ENCODE results near the gene PRRG4.
"Not testable (repeated sequence)": the region's sequence is repeated elsewhere in the genome, so short reads cannot be mapped to it uniquely, and the experiment has no call there.

PRRG4 gene
- total RNA-seq, result 0 to 0.39 (median 0.09) reads per million in 3 donors

DNA sequence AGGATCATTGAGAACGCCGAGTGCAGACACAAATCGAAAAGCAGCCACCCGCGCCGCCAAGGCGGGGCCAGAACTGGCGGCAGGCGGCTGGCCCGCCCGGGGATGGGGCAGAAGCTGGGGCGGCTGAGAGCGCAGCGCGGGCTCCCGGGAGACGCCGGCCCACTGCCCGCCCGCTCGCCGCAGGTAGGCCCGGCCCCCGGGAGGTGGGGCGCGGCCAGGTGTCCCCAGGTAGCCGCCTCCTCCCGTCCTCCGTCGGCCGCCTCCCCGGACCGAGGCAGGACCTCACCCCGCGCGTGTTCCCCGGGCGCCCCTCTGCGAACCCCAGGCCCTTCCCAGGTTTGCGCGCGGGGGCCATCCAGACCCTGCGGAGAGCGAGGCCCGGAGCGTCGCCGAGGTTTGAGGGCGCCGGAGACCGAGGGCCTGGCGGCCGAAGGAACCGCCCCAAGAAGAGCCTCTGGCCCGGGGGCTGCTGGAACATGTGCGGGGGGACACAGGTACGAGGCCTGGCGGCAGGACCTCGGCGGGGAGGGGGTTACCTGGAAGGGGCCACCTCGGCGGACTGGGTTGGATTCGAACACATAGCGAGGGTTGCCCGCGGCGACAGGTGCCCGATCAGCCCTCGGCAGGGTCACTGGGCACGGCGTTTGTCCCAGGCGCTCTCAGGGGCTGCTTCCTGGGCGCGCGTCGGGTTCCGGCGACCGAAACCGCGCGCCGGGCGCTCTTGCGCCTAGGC, at the start of gene PRRG4:
TSS of gene PRRG4 (plus strand) at position 248 of the 733 bp plus-strand sequence. CDS start 603 bp downstream, outside the sequence.
- H3K4me1 ChIP-seq (ENCODE audit: control insufficient read depth, insufficient read depth, low read length, poor library complexity, severe bottlenecking), result no peaks in the 10 kb centered on the region
- H3K36me3 ChIP-seq (ENCODE audit: control insufficient read depth, insufficient read depth, low read length), result no peaks in the 10 kb centered on the region
- H3K9me3 ChIP-seq (ENCODE audit: control insufficient read depth, low read length), result no peaks in the 10 kb centered on the region
- DNase-seq, result no peak
- peak within 1 kb of the TSS; percentile 38 for H3K4me3 ChIP-seq (ENCODE audit: insufficient read depth, low read depth, low read length, poor library complexity, severe bottlenecking)
- no peak within 1 kb of the TSS for H3K27ac ChIP-seq (ENCODE audit: insufficient read depth, low read length, poor library complexity, severe bottlenecking)
- peaks cover 4% of the 10 kb centered on the region for H3K27me3 ChIP-seq (replicated peaks; ENCODE audit: control insufficient read depth, insufficient read depth, low read length, poor library complexity, severe bottlenecking)

DNA sequence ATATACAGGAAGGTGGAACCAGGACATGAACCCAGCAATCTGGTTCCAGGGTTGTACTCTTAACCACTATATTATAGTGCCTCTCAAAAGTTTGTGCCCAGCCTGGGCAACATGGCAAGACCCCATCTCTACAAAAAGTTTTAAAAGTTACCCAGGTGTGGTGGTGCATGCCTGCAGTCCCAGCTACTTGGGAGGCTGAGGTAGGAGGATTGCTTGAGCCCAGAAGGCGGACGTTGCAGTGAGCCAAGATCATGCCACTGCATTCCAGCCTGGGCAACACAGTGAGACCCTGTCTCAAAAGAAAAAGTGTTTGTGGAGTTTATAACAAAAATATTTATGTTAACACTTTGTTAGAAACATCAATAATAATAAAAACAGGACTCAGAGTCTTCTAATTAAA, 48.9 kb upstream of the PRRG4 start:
- H3K36me3 ChIP-seq (ENCODE audit: control insufficient read depth, insufficient read depth, low read length); H3K27ac ChIP-seq (ENCODE audit: insufficient read depth, low read length, poor library complexity, severe bottlenecking); DNase-seq; H3K4me3 ChIP-seq (ENCODE audit: insufficient read depth, low read depth, low read length, poor library complexity, severe bottlenecking); H3K27me3 ChIP-seq (replicated peaks; ENCODE audit: control insufficient read depth, insufficient read depth, low read length, poor library complexity, severe bottlenecking); H3K4me1 ChIP-seq (ENCODE audit: control insufficient read depth, insufficient read depth, low read length, poor library complexity, severe bottlenecking); H3K9me3 ChIP-seq (ENCODE audit: control insufficient read depth, low read length): not testable (repeated sequence)

- no peak for DNase-seq
- Histone ChIP-seq H3K4me1 (ENCODE audit: control insufficient read depth, insufficient read depth, low read length, poor library complexity, severe bottlenecking) (no peaks in the 10 kb centered on the region), H3K27ac (ENCODE audit: insufficient read depth, low read length, poor library complexity, severe bottlenecking) (no peak overlapping the region), H3K27me3 (replicated peaks; ENCODE audit: control insufficient read depth, insufficient read depth, low read length, poor library complexity, severe bottlenecking) (no peaks in the 10 kb centered on the region), H3K4me3 (ENCODE audit: insufficient read depth, low read depth, low read length, poor library complexity, severe bottlenecking) (no peak overlapping the region), H3K9me3 (ENCODE audit: control insufficient read depth, low read length) (no peaks in the 10 kb centered on the region), H3K36me3 (ENCODE audit: control insufficient read depth, insufficient read depth, low read length) (no peaks in the 10 kb centered on the region)
Measured at GRCh38 chr11:32781721-32782120, 48.0 kb upstream of the PRRG4 start.

DNA sequence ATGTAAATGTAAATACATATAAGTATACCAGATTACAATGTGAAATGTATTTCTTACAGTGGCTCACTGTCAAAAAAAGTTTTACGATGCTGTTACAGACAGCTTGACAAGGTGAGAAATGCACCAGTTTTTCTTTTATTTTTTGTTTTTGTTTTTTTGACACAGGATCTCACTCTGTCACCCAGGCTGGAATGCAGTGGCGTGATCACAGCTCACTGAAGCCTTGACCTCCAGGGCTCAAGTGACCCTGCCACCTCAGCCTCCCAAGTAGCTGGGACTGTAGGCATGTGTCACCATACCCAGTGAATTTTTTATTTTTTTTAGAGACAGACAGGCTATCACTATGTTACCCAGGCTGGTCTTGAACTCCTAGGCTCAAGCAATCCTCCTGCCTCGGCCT, 44.5 kb upstream of the PRRG4 start:
- no peaks in the 10 kb centered on the region for H3K27me3 ChIP-seq (replicated peaks; ENCODE audit: control insufficient read depth, insufficient read depth, low read length, poor library complexity, severe bottlenecking)
- H3K36me3 ChIP-seq (ENCODE audit: control insufficient read depth, insufficient read depth, low read length), result no peaks in the 10 kb centered on the region
- no peak overlapping the region for H3K27ac ChIP-seq (ENCODE audit: insufficient read depth, low read length, poor library complexity, severe bottlenecking)
- no peaks in the 10 kb centered on the region for H3K9me3 ChIP-seq (ENCODE audit: control insufficient read depth, low read length)
- DNase-seq, result no peak
- no peak overlapping the region for H3K4me3 ChIP-seq (ENCODE audit: insufficient read depth, low read depth, low read length, poor library complexity, severe bottlenecking)
- no peaks in the 10 kb centered on the region for H3K4me1 ChIP-seq (ENCODE audit: control insufficient read depth, insufficient read depth, low read length, poor library complexity, severe bottlenecking)

- H3K27ac ChIP-seq (ENCODE audit: insufficient read depth, low read length, poor library complexity, severe bottlenecking), result no peak overlapping the region
- no peaks in the 10 kb centered on the region for H3K27me3 ChIP-seq (replicated peaks; ENCODE audit: control insufficient read depth, insufficient read depth, low read length, poor library complexity, severe bottlenecking)
- H3K36me3 ChIP-seq (ENCODE audit: control insufficient read depth, insufficient read depth, low read length), result no peaks in the 10 kb centered on the region
- no peaks in the 10 kb centered on the region for H3K9me3 ChIP-seq (ENCODE audit: control insufficient read depth, low read length)
- H3K4me3 ChIP-seq (ENCODE audit: insufficient read depth, low read depth, low read length, poor library complexity, severe bottlenecking), result no peak overlapping the region
- no peak for DNase-seq
- no peaks in the 10 kb centered on the region for H3K4me1 ChIP-seq (ENCODE audit: control insufficient read depth, insufficient read depth, low read length, poor library complexity, severe bottlenecking)
Measured at GRCh38 chr11:32786811-32787210, 42.9 kb upstream of the PRRG4 start.

GRCh38 chr11:32790916-32791315, 38.8 kb upstream of the PRRG4 start:
- Histone ChIP-seq H3K27me3 (replicated peaks; ENCODE audit: control insufficient read depth, insufficient read depth, low read length, poor library complexity, severe bottlenecking) (peaks cover 3% of the 10 kb centered on the region), H3K4me1 (ENCODE audit: control insufficient read depth, insufficient read depth, low read length, poor library complexity, severe bottlenecking) (no peaks in the 10 kb centered on the region), H3K27ac (ENCODE audit: insufficient read depth, low read length, poor library complexity, severe bottlenecking) (no peak overlapping the region), H3K9me3 (ENCODE audit: control insufficient read depth, low read length) (no peaks in the 10 kb centered on the region), H3K36me3 (ENCODE audit: control insufficient read depth, insufficient read depth, low read length) (no peaks in the 10 kb centered on the region), H3K4me3 (ENCODE audit: insufficient read depth, low read depth, low read length, poor library complexity, severe bottlenecking) (no peak overlapping the region)
- DNase-seq, result no peak

DNA sequence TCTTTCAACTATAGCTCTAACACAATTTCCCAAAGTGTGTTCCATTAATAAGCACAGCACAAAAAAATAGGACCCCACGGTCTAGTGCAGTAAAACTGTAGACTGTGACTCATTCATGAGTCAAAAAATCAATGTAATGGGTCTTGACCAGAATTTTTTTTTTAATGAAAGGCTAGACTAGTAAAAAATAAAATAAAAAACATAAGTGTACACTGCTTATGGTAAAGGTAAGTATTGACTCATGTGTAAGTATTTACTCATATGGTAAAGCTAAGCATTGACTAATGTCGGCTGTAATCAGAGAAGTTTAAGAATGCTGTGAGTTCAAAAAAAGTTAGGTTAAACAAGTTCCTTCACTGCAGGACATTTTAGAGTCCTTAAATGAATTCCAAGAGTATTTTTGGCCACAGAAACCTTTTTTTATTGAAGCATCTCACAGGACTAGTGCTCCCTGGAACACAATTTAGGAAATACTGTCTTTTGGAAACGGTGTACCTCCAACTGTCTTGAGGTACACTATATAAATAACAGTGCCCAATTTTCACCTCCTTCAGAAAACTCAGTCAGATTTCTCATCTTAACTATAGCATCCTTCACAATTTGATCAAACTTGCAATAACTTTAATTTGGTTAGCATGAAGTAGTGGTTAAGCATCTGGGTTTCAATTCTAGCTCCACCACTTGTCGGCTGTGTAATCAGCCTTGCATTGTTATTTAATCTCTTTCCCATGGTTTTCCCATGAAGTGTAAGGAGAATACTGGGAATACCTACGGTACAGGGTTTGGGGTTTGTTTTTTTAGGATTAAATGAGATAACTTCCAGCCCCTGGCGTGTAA, 37.4 kb upstream of the PRRG4 start:
- no peaks in the 10 kb centered on the region for H3K36me3 ChIP-seq (ENCODE audit: control insufficient read depth, insufficient read depth, low read length)
- H3K9me3 ChIP-seq (ENCODE audit: control insufficient read depth, low read length), result no peaks in the 10 kb centered on the region
- DNase-seq, result no peak
- H3K4me3 ChIP-seq (ENCODE audit: insufficient read depth, low read depth, low read length, poor library complexity, severe bottlenecking), result no peak overlapping the region
- no peak overlapping the region for H3K27ac ChIP-seq (ENCODE audit: insufficient read depth, low read length, poor library complexity, severe bottlenecking)
- no peaks in the 10 kb centered on the region for H3K4me1 ChIP-seq (ENCODE audit: control insufficient read depth, insufficient read depth, low read length, poor library complexity, severe bottlenecking)
- peaks cover 3% of the 10 kb centered on the region for H3K27me3 ChIP-seq (replicated peaks; ENCODE audit: control insufficient read depth, insufficient read depth, low read length, poor library complexity, severe bottlenecking)

- peak; percentile 9 to 32 (median 14) for DNase-seq
- H3K9me3 ChIP-seq (ENCODE audit: control insufficient read depth, low read length), result no peaks in the 10 kb centered on the region
- H3K27me3 ChIP-seq (replicated peaks; ENCODE audit: control insufficient read depth, insufficient read depth, low read length, poor library complexity, severe bottlenecking), result peaks cover 3% of the 10 kb centered on the region
- no peaks in the 10 kb centered on the region for H3K4me1 ChIP-seq (ENCODE audit: control insufficient read depth, insufficient read depth, low read length, poor library complexity, severe bottlenecking)
- H3K4me3 ChIP-seq (ENCODE audit: insufficient read depth, low read depth, low read length, poor library complexity, severe bottlenecking), result no peak overlapping the region
- no peaks in the 10 kb centered on the region for H3K36me3 ChIP-seq (ENCODE audit: control insufficient read depth, insufficient read depth, low read length)
- no peak overlapping the region for H3K27ac ChIP-seq (ENCODE audit: insufficient read depth, low read length, poor library complexity, severe bottlenecking)
Measured at GRCh38 chr11:32792948-32793475, 36.7 kb upstream of the PRRG4 start.

GRCh38 chr11:32794439-32794838, 35.3 kb upstream of the PRRG4 start, which contains the start of gene CCDC73:
TSS of gene CCDC73 (minus strand) at chr11:32794662. CDS start at chr11:32760243, 34,419 bp downstream.
- Histone ChIP-seq H3K36me3 (ENCODE audit: control insufficient read depth, insufficient read depth, low read length) (no peaks in the 10 kb centered on the region), H3K4me3 (ENCODE audit: insufficient read depth, low read depth, low read length, poor library complexity, severe bottlenecking) (no peak within 1 kb of the TSS), H3K4me1 (ENCODE audit: control insufficient read depth, insufficient read depth, low read length, poor library complexity, severe bottlenecking) (no peaks in the 10 kb centered on the region), H3K27ac (ENCODE audit: insufficient read depth, low read length, poor library complexity, severe bottlenecking) (no peak within 1 kb of the TSS), H3K9me3 (ENCODE audit: control insufficient read depth, low read length) (no peaks in the 10 kb centered on the region), H3K27me3 (replicated peaks; ENCODE audit: control insufficient read depth, insufficient read depth, low read length, poor library complexity, severe bottlenecking) (peaks cover 3% of the 10 kb centered on the region)
- DNase-seq, result no peak

DNA sequence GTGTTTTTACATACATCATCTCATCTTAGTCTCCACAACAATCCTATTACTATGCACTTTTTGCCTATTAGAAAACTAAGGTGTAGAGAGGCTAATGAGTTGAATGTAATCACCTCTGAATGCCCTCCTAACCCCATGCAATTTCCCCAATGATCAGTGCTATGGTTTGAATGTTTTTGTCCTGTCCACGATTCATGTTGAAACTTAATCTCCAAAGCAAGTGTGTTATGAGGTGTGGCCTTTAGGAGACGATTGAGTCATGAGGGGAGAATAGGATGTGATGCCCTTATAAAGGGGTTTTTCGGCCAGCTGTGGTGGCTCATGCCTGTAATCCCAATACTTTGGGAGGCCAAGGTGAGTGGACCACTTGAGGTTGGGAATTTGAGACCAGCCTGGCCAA, 33.3 kb upstream of the PRRG4 start:
- Histone ChIP-seq H3K4me1 (ENCODE audit: control insufficient read depth, insufficient read depth, low read length, poor library complexity, severe bottlenecking) (no peaks in the 10 kb centered on the region), H3K36me3 (ENCODE audit: control insufficient read depth, insufficient read depth, low read length) (no peaks in the 10 kb centered on the region), H3K27ac (ENCODE audit: insufficient read depth, low read length, poor library complexity, severe bottlenecking) (no peak overlapping the region), H3K4me3 (ENCODE audit: insufficient read depth, low read depth, low read length, poor library complexity, severe bottlenecking) (no peak overlapping the region), H3K27me3 (replicated peaks; ENCODE audit: control insufficient read depth, insufficient read depth, low read length, poor library complexity, severe bottlenecking) (peaks cover 3% of the 10 kb centered on the region), H3K9me3 (ENCODE audit: control insufficient read depth, low read length) (no peaks in the 10 kb centered on the region)
- DNase-seq, result no peak

All from effector memory CD4-positive, alpha-beta T cell (primary cell).